ENCODE data around the gene RIOK1. TPM values are rescaled to one million over a fixed set of nuclear protein-coding genes. Genes with fewer than 3 reads are reported as not detected.

Gene RIOK1
- total and polyA plus RNA-seq, 2 of the 8 experiments (the other 6 are each of a cell fraction or from before 2014, with no cell fraction given): 11.8 to 26.9 TPM

DNA sequence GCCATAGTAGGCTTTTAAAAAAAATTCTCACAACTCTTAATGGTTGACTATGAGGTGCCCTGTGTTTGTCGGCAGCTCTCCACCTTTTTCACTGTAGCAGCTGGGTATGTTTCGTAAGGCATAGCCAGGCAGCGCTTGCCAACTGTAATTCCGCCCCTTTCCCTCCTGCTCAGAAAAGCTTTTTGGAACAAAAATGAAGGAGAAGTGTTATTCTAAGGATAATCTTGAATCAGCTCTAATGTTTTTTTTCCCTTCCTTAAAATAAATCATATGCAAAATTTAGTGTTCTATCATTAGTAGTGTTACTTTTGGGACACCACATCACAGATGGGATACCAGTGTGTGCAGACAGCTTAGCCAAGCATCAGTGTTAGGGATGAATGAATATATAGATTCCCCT lies 21.2 kb downstream of the RIOK1 start:
- H2BK20ac ChIP-seq (ENCODE audit: low read length): no peak overlapping the region
- H3K9ac ChIP-seq (replicated peaks in 1 of 4; ENCODE audit: extremely low read depth in 1 of 4, low read depth in 3 of 4, low read length in 3 of 4): no peak overlapping the region
- no peak overlapping the region for H4K5ac ChIP-seq (ENCODE audit: insufficient read length, low read depth, low read length)
- H2AFZ ChIP-seq (ENCODE audit: low read length): no peak overlapping the region
- H4K91ac ChIP-seq (replicated peaks; ENCODE audit: insufficient read length, low read length): no peak overlapping the region
- H3K4me2 ChIP-seq (ENCODE audit: insufficient read depth in 1 of 2, low read depth in 2 of 2, low read length in 2 of 2): no peak overlapping the region
- no peaks in the 10 kb centered on the region for H3K4me1 ChIP-seq (replicated peaks in 1 of 4; ENCODE audit: control insufficient read depth in 3 of 4, insufficient read depth in 4 of 4, low read length in 3 of 4)
- H3K36me3 ChIP-seq (ENCODE audit: control insufficient read depth in 2 of 4, insufficient read depth in 4 of 4, low read length in 3 of 4): peaks cover 10 to 62% (median 42%) of the 10 kb centered on the region in 4 experiments
- WGBS, 2 experiments (ENCODE audit: extremely low coverage in 1 of 2, insufficient coverage in 1 of 2, insufficient read length in 1 of 2, insufficient replicate concordance in 2 of 2, low coverage in 1 of 2, low lambda C conversion rate in 2 of 2, missing lambda C conversion rate in 1 of 2): 92% methylated on average over 4 of the region's 4 CpGs; no CpG with 5 or more reads in 1 of the 2 experiments
- H4K8ac ChIP-seq (ENCODE audit: extremely low read depth, insufficient read depth, low read length): no peak overlapping the region
- no peak overlapping the region for H3K14ac ChIP-seq (ENCODE audit: insufficient read length)
- no peaks in the 10 kb centered on the region for H3K27me3 ChIP-seq (replicated peaks in 1 of 4; ENCODE audit: control insufficient read depth in 3 of 4, extremely low read depth in 1 of 4, insufficient read depth in 3 of 4, low read length in 3 of 4)
- H2BK12ac ChIP-seq (ENCODE audit: low read depth, low read length): no peak overlapping the region
- no peaks in the 10 kb centered on the region for H3K9me3 ChIP-seq (ENCODE audit: insufficient read depth in 2 of 2, low read depth in 1 of 2, low read length in 1 of 2)
- H3K27ac ChIP-seq (ENCODE audit: low read depth, low read length): no peak overlapping the region
- no peak overlapping the region for H3K4me3 ChIP-seq (ENCODE audit: extremely low read depth in 1 of 4, insufficient read depth in 2 of 4, low read depth in 3 of 4, low read length in 4 of 4)
- H3K18ac ChIP-seq (ENCODE audit: extremely low read depth, low read length): no peak overlapping the region
- H2BK5ac ChIP-seq (ENCODE audit: low read depth, low read length): no peak overlapping the region
- FAIRE-seq (no peak), DNase-seq (ENCODE audit: low read depth in 1 of 2, low spot score in 2 of 2) (no peak)
- H3K23me2 ChIP-seq (ENCODE audit: low read depth, low read length): no peaks in the 10 kb centered on the region; the same call in 1 of the 2 replicates
- H3K79me2 ChIP-seq (ENCODE audit: control insufficient read depth in 1 of 2, insufficient read depth in 2 of 2, low read length in 2 of 2): no peaks in the 10 kb centered on the region
- no peak overlapping the region for H2AK5ac ChIP-seq (ENCODE audit: low read depth, low read length)
- H3K23ac ChIP-seq (ENCODE audit: insufficient read length): no peak overlapping the region
- no peak overlapping the region for H2BK15ac ChIP-seq (ENCODE audit: low read length)
- no peak overlapping the region for H2BK120ac ChIP-seq (replicated peaks; ENCODE audit: low read depth, low read length)
- no peaks in the 10 kb centered on the region for H4K20me1 ChIP-seq (replicated peaks in 1 of 2; ENCODE audit: control insufficient read depth in 1 of 2, insufficient read depth in 2 of 2, low read length in 2 of 2)
- H3K56ac ChIP-seq (replicated peaks; ENCODE audit: insufficient read length, low read depth, low read length): no peak overlapping the region
- no peak overlapping the region for H3K4ac ChIP-seq (replicated peaks; ENCODE audit: insufficient read length, low read depth, low read length)
- no peaks in the 10 kb centered on the region for H3K79me1 ChIP-seq (ENCODE audit: low read depth, low read length)
- ChIA-PET POLR2A (ENCODE audit: partially characterized antibody) (interaction anchor here (1.3 kb wide), 1 partner anchor 111 kb away, joined by 3 read pairs; no protein-coding TSS in a partner anchor), CTCF (ENCODE audit: partially characterized antibody) (interaction anchor here (1.6 kb wide), 1 partner anchor 135 kb away, joined by 4 read pairs; no protein-coding TSS in a partner anchor)
- TF ChIP-seq SAP30 (IDR thresholded peaks at IDR 0.05; ENCODE audit: insufficient read depth, insufficient replicate concordance, low read length) (no peak), NRF1 (IDR thresholded peaks at IDR 0.05; ENCODE audit: low read depth, low read length) (no peak), EZH2 (IDR thresholded peaks at IDR 0.05; ENCODE audit: low read depth, low read length, severe bottlenecking) (no peak), ASH2L (IDR thresholded peaks at IDR 0.05; ENCODE audit: low read length) (no peak), BACH1 (IDR thresholded peaks at IDR 0.05; ENCODE audit: low read length) (no peak), CEBPB (IDR thresholded peaks at IDR 0.05; ENCODE audit: low read depth, low read length) (no peak)

Data from H1 (cell line).